Peyer's patch (tissue), 4 donors: Measurements from ENCODE around the gene TUBB1. TPM values are rescaled to one million over a fixed set of nuclear protein-coding genes. Genes with fewer than 3 reads are reported as not detected.
A peak's percentile ranks its signal among the peaks of the same experiment; 100 is the strongest.

Experiments
- DNase-seq, 3 donors: peaks; one replicate each; pipeline ENCODE4 v3.0.0-alpha.2; 2017 to 2019
- H3K27ac ChIP-seq, 4 donors: fragments of 200-600 bp; sonication (generic); one replicate each; pipeline ENCODE4 v1.5.1; 2016 to 2019
- H3K27me3 ChIP-seq, 2 donors: fragments of 200-600 bp; sonication (generic); one replicate each; pipeline ENCODE4 v1.5.1; 2019
- H3K36me3 ChIP-seq, 3 donors: fragments of 200-600 bp; sonication (generic); one replicate each; pipeline ENCODE4 v1.5.1; 2016 to 2019
- H3K4me1 ChIP-seq, 4 donors: fragments of 200-600 bp; sonication (generic); one replicate each; pipeline ENCODE4 v1.5.1; 2016 to 2019
- H3K4me3 ChIP-seq, 4 donors: fragments of 200-600 bp; sonication (generic); 1 replicate in 3 of 4; 2 replicates in 1 of 4; pipeline ENCODE4 v1.5.1; 2016 to 2019; ENCODE audit warnings: mild to moderate bottlenecking in 1 of 4
- H3K9me3 ChIP-seq, 4 donors: fragments of 200-600 bp; sonication (generic); one replicate each; pipeline ENCODE4 v1.5.1; 2016 to 2019; ENCODE audit warnings: mild to moderate bottlenecking in 1 of 4
- CTCF ChIP-seq, 6 experiments: fragments of 450-650 bp in 4 of 6; fragments of 200-600 bp in 2 of 6; sonication (generic) in 1 of 6; IDR thresholded peaks; one replicate each; pipeline ENCODE4 v1.5.1; 2017 to 2019; ENCODE audit warnings: antibody characterized with exemption in 6 of 6, mild to moderate bottlenecking in 3 of 6, moderate library complexity in 1 of 6
- POLR2A ChIP-seq, 2 donors: fragments of 450-650 bp; IDR thresholded peaks; one replicate each; pipeline ENCODE4 v1.5.1; 2017; ENCODE audit warnings: antibody characterized with exemption in 2 of 2, mild to moderate bottlenecking in 2 of 2, moderate library complexity in 2 of 2
- total RNA-seq, 4 donors: library from RNA; depleted of rRNA; stranded (reverse); fragments of >200 nt; gene quantifications; one replicate each; pipeline ENCODE4 v1.1.0, GENCODE V29; 2016

The TUBB1 gene
- total RNA-seq, 4 donors from 2014 or later: not detected

- no peak for TF ChIP-seq POLR2A (IDR thresholded peaks at IDR 0.05)
- no peak for TF ChIP-seq CTCF (IDR thresholded peaks at IDR 0.05)
- Histone ChIP-seq H3K36me3 (peaks cover 0 to 75% (median 0%) of the 10 kb centered on the region in 3 donors), H3K27me3 (no peaks in the 10 kb centered on the region), H3K9me3 (no peaks in the 10 kb centered on the region), H3K4me3 (no peak overlapping the region), H3K4me1 (peaks cover 0 to 23% (median 9%) of the 10 kb centered on the region in 4 donors), H3K27ac (no peak overlapping the region)
- no peak for DNase-seq
Observed at GRCh38 chr20:59025511-59025910, 6.3 kb downstream of the TUBB1 start.

- Histone ChIP-seq H3K9me3 (no peaks in the 10 kb centered on the region), H3K36me3 (peaks cover 0 to 75% (median 0%) of the 10 kb centered on the region in 3 donors)
Observed at GRCh38 chr20:59026904-59027740, 7.9 kb downstream of the TUBB1 start.

GRCh38 chr20:59027741-59028320, 8.6 kb downstream of the TUBB1 start:
- H3K36me3 ChIP-seq: peaks cover 0 to 70% (median 0%) of the 10 kb centered on the region in 3 donors

More at GRCh38 chr20:59026904-59027740, 7.9 kb downstream of the TUBB1 start:
- Histone ChIP-seq H3K27me3 (no peaks in the 10 kb centered on the region), H3K4me3 (no peak overlapping the region), H3K27ac (no peak overlapping the region), H3K4me1 (peaks cover 0 to 34% (median 11%) of the 10 kb centered on the region in 4 donors)
- TF ChIP-seq CTCF (IDR thresholded peaks at IDR 0.05) (no peak), POLR2A (IDR thresholded peaks at IDR 0.05) (no peak)
- DNase-seq: no peak

GRCh38 chr20:59028812-59029211, 9.6 kb downstream of the TUBB1 start:
- Histone ChIP-seq H3K27me3 (no peaks in the 10 kb centered on the region), H3K27ac (no peak overlapping the region), H3K36me3 (peaks cover 0 to 63% (median 0%) of the 10 kb centered on the region in 3 donors), H3K4me1 (peaks cover 0 to 41% (median 11%) of the 10 kb centered on the region in 4 donors), H3K4me3 (peak overlapping the region in 1 of 4 donors; percentile 22), H3K9me3 (no peaks in the 10 kb centered on the region)
- DNase-seq: no peak
- TF ChIP-seq CTCF (IDR thresholded peaks at IDR 0.05) (no peak), POLR2A (IDR thresholded peaks at IDR 0.05) (no peak)

More at GRCh38 chr20:59027741-59028320, 8.6 kb downstream of the TUBB1 start:
- H3K4me3 ChIP-seq: no peak overlapping the region
- DNase-seq: no peak
- no peaks in the 10 kb centered on the region for H3K9me3 ChIP-seq
- no peaks in the 10 kb centered on the region for H3K27me3 ChIP-seq
- no peak overlapping the region for H3K27ac ChIP-seq
- peaks cover 0 to 37% (median 11%) of the 10 kb centered on the region in 4 donors for H3K4me1 ChIP-seq
- TF ChIP-seq CTCF (IDR thresholded peaks at IDR 0.05) (no peak), POLR2A (IDR thresholded peaks at IDR 0.05) (no peak)

GRCh38 chr20:59030911-59031563, 11.8 kb downstream of the TUBB1 start:
- H3K9me3 ChIP-seq: no peaks in the 10 kb centered on the region
- no peaks in the 10 kb centered on the region for H3K27me3 ChIP-seq
- peak overlapping the region; percentile 87 to 95 (median 92) for H3K27ac ChIP-seq
- peaks cover 0 to 41% (median 11%) of the 10 kb centered on the region in 4 donors for H3K4me1 ChIP-seq
- peaks cover 0 to 55% (median 0%) of the 10 kb centered on the region in 3 donors for H3K36me3 ChIP-seq
- peak overlapping the region; percentile 62 to 88 (median 76) for H3K4me3 ChIP-seq
- peak in 1 of 3 donors; percentile 51 for DNase-seq
- peak in 1 of 2 donors; percentile 17 for TF ChIP-seq POLR2A (IDR thresholded peaks at IDR 0.05)
- no peak for TF ChIP-seq CTCF (IDR thresholded peaks at IDR 0.05)
